Activated CD8-positive, alpha-beta memory T cell treated with anti-CD3 and anti-CD28 coated beads for 36 hours (primary cell): ENCODE results near the gene ZNF511. TPM values are rescaled to one million over a fixed set of nuclear protein-coding genes. Genes with fewer than 3 reads are reported as not detected.
"Not testable (repeated sequence)": the region's sequence is repeated elsewhere in the genome, so short reads cannot be mapped to it uniquely, and the experiment has no call there.

Source experiments
- CTCF ChIA-PET: fragments of 350-600 bp; sonication (Branson Sonifier 250); formaldehyde crosslinking; loops from one replicate; lab custom pipeline; 2021; ENCODE audit warnings: antibody characterized with exemption; lab: Charles Lee
- POLR2A ChIA-PET: fragments of 350-600 bp; sonication (Branson Sonifier 250); formaldehyde crosslinking; loops from one replicate; lab custom pipeline; 2021; ENCODE audit warnings: antibody characterized with exemption; lab: Charles Lee
- total RNA-seq, 2 experiments: library from RNA; stranded (reverse); gene quantifications; one replicate each; pipeline ENCODE4 v1.2.3, GENCODE V29; 2021

ZNF511 gene
- 10 to 100 TPM; 80.8 to 82.5 TPM for total RNA-seq

DNA sequence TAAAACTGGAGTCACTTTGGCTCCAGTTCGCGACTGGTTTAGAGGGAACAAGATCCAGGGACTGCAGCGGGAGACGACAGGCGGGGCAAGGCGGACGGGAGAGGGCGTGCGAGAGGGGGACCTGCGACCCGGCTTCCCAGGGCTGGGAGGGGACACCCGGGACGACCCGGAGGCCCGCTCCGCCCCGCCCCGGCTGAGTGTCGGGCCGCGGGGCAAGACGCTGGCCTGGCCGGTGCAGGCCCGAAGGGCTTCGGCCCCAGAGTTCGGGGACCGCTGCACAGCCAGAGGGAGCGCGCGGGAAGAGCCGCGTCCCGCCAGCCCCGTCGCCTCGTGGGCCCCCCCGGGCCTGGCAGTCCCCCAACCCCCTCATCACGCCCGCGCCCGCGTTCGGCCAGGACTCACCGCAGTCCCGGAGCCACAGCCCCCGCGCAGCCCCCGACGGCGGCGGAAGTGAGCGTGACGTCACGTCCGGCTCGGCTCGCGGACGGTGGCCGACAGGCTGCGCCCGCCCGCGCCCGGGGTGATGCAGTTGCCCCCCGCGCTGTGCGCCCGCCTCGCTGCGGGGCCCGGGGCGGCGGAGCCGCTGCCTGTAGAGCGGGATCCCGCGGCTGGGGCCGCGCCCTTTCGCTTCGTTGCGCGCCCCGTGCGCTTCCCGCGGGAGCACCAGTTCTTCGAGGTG is at the start of gene ZNF511, which contains the start of gene TUBGCP2:
Gene ZNF511 (plus strand): TSS at position 494 of the 679 bp plus-strand sequence. CDS start 30 bp downstream, at position 524.
Gene TUBGCP2 (minus strand): TSS at position 452 of the 679 bp plus-strand sequence. CDS start 5,931 bp downstream, outside the sequence.
- CTCF ChIA-PET = interaction anchor here (0.8 to 2.2 kb wide), 7 partner anchors 20 to 165 kb away, joined by 3 to 8 read pairs (median 3); no protein-coding TSS in a partner anchor
- POLR2A ChIA-PET = interaction anchor here (1.0 to 2.2 kb wide), 2 partner anchors 30 to 46 kb away, joined by 3 to 7 read pairs; no protein-coding TSS in a partner anchor

GRCh38 chr10:133259602-133259989 is 49.1 kb upstream of the ZNF511 start:
- ChIA-PET CTCF (interaction anchor here (4.2 kb wide), 1 partner anchor 16 kb away, joined by 25 read pairs; no protein-coding TSS in a partner anchor), POLR2A (interaction anchor here (0.8 to 8.4 kb wide), 2 partner anchors 16 to 98 kb away, joined by 3 to 111 read pairs; partner anchors contain the start of genes ADAM8 and FUOM)

GRCh38 chr10:133260895-133261725 is 47.6 kb upstream of the ZNF511 start:
- ChIA-PET POLR2A (interaction anchor here (0.6 to 8.4 kb wide), 3 partner anchors 14 to 64 kb away, joined by 3 to 111 read pairs (median 3); partner anchors contain the start of gene ADAM8), CTCF (interaction anchor here (0.6 to 1.0 kb wide), 3 partner anchors 8 to 14 kb away, joined by 3 to 4 read pairs (median 3); no protein-coding TSS in a partner anchor)

- ChIA-PET CTCF (interaction anchor here (1.0 kb wide), 2 partner anchors 13 to 15 kb away, joined by 3 to 4 read pairs; no protein-coding TSS in a partner anchor), POLR2A (interaction anchor here (0.6 to 8.4 kb wide), 3 partner anchors 13 to 63 kb away, joined by 3 to 111 read pairs (median 3); partner anchors contain the start of gene ADAM8)
These were observed 46.9 kb upstream of the ZNF511 start for GRCh38 chr10:133261726-133262325.

DNA sequence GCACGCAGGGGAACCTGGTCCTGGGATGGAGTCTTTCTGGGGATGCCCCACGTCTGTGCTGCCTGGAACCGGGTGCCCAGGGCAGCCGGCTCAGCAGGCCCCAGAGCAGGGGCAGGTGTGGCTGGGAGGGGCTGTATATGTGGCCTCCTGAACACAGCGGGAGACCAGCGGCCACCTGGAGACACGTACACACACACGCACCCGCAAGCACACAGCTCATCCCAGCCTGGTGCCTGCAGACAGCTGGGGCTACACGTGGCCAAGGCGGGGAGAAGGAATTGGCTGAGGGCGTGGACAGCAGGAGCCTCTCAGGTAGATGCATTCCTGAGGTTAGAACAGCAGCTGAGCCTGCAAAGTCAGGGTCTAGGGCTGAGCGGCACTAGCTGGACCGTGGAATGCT is 46.0 kb upstream of the ZNF511 start:
- ChIA-PET CTCF (interaction anchor here (2.7 kb wide), 1 partner anchor 13 kb away, joined by 11 read pairs; the partner anchor contains the start of gene ADAM8), POLR2A (interaction anchor here (1.0 to 8.4 kb wide), 2 partner anchors 13 to 45 kb away, joined by 3 to 111 read pairs; partner anchors contain the start of gene ADAM8)

DNA sequence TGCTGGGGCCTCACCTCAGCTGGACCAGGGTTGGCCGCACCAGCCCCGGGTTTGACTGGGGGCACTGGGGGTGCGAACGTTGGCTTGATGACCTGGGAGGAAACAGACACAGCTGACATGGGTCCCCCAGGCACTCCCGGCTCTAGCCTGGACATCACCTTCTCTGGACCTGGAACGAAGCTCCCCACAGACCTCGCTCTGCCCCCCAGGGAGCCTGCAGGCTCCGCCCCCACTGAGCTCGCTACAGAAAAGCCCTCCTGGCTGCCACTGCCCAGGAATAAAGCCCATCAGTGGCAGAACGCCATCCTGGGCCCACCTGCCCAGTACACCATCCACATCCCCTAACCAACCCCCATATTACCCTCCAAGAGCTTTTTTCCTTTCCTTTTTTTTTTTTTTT is 45.0 kb upstream of the ZNF511 start:
- POLR2A ChIA-PET = interaction anchor here (8.4 kb wide), 1 partner anchor 12 kb away, joined by 111 read pairs; the partner anchor contains the start of gene ADAM8
- CTCF ChIA-PET = interaction anchor here (2.7 kb wide), 1 partner anchor 12 kb away, joined by 11 read pairs; the partner anchor contains the start of gene ADAM8

- POLR2A ChIA-PET = interaction anchor here (8.4 kb wide), 1 partner anchor 11 kb away, joined by 111 read pairs; the partner anchor contains the start of gene ADAM8
- CTCF ChIA-PET = interaction anchor here (2.7 kb wide), 1 partner anchor 12 kb away, joined by 11 read pairs; the partner anchor contains the start of gene ADAM8
These were observed 44.3 kb upstream of the ZNF511 start for GRCh38 chr10:133264461-133264860.

DNA sequence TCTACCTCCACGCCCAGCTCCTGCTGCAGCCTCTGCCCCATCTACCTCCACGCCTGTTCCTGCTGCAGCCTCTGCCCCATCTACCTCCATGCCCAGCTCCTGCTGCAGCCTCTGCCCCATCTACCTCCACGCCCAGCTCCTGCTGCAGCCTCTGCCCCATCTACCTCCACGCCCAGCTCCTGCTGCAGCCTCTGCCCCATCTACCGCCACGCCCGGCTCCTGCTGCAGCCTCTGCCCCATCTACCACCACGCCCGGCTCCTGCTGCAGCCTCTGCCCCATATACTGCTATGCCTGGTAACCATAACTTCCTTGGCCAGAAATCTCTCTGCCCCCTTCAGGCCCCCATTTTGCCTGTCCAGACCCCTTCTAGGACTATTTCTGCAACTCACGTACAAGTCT is 43.7 kb upstream of the ZNF511 start:
- CTCF ChIA-PET = not testable (repeated sequence)
- POLR2A ChIA-PET = interaction anchor here (8.4 kb wide), 1 partner anchor 10 kb away, joined by 111 read pairs; the partner anchor contains the start of gene ADAM8

DNA sequence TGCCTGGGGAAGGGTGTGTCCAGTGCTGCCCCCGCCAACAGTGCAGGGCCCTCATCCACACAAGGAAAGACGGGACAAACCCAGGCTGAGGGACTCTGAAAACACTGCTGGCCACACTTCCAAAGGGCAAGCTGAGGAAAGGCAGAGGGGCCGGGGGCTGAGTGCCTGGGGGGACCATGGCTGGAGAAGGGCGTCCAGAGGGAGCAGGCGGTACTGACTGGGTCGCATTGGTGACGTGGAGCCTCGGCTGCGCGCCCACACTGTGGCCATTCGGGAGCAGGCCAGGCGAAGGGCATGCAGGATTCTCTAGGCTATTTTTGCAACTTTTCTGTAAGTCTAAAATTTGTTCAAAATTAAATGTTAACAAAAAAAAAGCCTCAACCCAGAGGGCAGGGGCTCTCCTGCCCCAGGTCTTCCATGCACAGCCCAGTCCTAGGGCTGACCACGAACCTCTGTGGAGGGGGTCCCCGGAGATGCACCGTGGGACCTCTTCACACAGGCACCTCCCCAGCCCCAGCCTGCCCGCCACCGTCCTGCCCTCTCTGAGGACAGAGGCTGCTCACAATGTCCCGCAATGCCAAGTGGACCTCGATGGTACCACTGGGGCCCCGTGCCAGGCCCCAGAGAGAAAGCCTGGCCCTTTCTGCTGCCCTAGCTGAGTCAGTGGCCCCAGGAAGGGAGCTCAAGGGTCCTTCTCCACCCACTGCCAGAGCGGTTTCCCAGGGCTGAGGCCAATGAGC is 42.5 kb upstream of the ZNF511 start:
- ChIA-PET POLR2A (no interaction called here), CTCF (interaction anchor here (1.0 kb wide), 1 partner anchor 9 kb away, joined by 3 read pairs; no protein-coding TSS in a partner anchor)

DNA sequence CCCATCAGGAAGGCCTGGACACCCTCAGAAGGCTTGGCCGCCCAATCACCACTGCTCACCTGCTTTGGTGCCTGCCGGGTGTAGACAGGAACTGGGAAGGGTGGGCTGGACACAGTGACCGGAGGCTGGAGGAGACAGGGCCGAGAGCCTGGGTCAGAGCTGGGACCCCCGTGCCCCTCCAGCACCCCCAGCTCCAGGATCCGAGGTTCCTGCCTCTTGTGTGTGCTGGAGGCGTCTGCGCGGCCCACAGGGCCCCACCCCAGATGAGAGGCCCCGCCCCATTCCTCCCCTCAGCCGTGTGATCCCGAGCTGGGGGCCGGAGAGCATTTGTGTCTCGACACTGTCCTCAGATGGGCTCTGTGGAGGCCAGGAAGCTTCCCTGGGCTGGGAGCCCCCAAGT is 41.4 kb upstream of the ZNF511 start:
- ChIA-PET CTCF (interaction anchor here (1.0 kb wide), 1 partner anchor 8 kb away, joined by 3 read pairs; no protein-coding TSS in a partner anchor), POLR2A (interaction anchor here (0.9 kb wide), 1 partner anchor 156 kb away, joined by 3 read pairs; no protein-coding TSS in a partner anchor)

DNA sequence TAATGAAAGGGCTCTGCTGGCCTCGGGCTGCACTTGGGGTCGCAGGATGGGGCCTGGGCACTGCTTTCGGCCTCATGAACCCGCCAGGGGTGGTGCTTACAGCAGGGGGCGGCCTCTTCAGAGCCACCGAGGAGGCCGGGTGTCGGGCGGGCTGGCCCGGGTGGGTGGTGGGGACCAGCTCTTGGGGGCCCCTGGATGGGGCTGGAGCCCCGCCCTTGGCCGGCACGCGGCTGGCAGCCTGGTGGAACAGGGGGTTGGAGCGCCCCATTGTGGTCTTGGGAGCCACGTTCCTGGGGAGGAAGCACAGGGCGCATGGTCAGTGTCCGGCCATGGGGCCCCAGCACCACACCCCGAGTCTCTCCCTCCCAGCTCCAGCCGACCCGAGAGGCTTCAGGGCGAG is 40.9 kb upstream of the ZNF511 start:
- ChIA-PET POLR2A (interaction anchor here (0.9 kb wide), 1 partner anchor 155 kb away, joined by 3 read pairs; no protein-coding TSS in a partner anchor), CTCF (interaction anchor here (1.3 kb wide), 1 partner anchor 40 kb away, joined by 3 read pairs; no protein-coding TSS in a partner anchor)

GRCh38 chr10:133268532-133268931 is 40.2 kb upstream of the ZNF511 start:
- POLR2A ChIA-PET = no interaction called here

DNA sequence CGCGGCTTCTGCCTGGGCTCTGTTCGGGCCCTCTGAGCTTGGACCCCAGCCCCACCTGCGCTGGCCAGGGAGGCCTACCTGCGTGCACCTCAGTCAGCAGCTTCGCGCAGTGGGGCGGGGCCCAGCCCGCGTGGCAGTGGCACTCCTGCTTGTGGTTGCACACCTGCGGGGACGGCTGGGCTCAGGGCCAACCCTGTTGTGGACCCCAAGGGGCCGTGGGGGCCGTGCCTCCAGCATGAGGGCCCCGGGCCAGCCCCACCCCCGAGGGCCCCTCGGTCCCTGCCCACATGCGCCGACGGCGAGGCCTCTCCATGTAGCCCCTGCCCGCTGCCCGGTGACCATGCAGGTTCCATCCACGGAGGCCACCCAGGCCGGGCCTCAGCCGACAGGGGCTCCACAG is 39.3 kb upstream of the ZNF511 start:
- POLR2A ChIA-PET = no interaction called here
- CTCF ChIA-PET = interaction anchor here (1.3 kb wide), 1 partner anchor 38 kb away, joined by 3 read pairs; no protein-coding TSS in a partner anchor

More at GRCh38 chr10:133268532-133268931, 40.2 kb upstream of the ZNF511 start:
- CTCF ChIA-PET = interaction anchor here (1.3 kb wide), 1 partner anchor 39 kb away, joined by 3 read pairs; no protein-coding TSS in a partner anchor

DNA sequence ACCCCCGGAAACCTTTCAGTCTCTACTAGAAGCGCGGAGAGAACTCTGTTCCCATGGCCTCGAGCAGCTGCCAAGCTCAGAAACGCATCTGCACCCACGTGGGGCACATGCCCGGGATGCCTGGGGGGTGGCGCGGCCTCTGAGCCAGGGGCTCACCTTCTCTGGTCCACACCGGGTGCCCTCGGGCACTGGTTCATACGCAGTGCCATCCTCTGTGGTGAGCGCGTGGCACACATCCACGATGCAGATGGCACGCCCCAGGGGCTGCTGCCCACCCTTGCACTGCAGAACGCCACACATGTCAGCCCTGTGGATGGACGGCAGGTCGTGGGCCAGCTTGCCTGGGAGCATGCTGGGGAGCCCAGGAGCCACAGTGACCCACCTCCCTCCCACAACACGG is 38.5 kb upstream of the ZNF511 start:
- ChIA-PET CTCF (no interaction called here), POLR2A (no interaction called here)

DNA sequence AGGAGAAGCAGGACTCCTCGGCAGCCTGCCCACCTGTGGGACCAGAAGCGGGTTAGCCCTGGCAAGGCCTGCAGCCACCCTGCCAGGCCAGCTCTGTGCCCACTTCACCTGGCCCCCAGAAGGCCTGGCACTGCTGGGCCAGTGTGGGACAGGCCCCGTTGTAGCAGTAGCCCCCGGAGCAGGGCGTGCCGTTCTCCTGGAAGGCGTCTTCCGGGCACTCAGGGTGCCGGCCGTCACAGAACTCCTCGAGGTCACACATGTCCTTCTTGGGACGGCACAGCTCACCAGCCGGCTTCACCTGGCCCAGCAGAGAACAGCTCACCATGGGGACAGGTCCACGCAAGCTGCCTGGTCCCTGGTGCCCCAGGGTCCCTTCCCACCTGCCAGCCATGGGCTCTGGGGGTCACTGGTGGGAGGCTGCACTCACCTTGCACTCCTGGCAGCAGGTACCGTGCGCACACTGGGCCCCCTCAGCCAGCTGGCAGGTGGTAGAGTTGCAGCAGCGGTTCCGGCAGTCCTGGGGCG is 37.9 kb upstream of the ZNF511 start:
- POLR2A ChIA-PET = no interaction called here

DNA sequence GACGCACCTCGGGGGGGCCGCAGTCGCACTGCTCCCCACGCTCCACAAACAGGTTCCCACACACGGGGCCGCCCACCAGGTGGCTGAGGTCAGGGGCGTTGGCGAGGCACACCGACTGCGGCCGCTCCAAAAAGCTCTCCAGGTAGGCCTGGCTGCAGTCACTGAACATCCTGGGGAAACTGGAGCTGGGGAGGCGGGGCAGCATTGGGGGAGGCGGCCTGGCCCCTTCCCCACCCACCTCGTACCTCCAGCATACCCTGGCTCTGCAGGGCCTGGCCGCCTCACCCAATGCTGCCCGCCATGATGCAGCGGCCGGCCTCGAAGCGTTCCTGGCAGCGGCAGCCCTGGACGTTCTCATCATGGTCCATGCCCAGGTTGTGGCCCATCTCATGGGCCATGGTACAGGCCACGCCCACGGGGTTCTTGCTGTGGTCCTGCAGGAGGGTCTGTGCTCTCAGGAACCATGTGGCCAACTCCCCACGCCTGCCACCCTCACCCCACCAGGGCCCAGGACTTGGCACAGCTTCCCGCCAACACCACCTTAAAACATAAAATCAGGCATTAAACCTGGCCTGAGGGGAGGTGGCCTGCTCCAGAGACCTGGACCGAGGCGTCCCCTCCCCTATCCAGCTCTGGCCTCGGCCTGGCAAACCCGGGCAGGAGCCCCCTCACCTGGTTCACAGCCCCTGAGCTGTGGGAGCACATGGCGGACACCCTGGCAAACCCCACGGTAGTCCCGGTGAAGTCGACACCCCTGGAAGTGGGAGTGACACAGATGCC is 37.0 kb upstream of the ZNF511 start:
- POLR2A ChIA-PET = interaction anchor here (7.8 kb wide), 1 partner anchor 11 kb away, joined by 111 read pairs; no protein-coding TSS in a partner anchor
- CTCF ChIA-PET = no interaction called here

More for the DNA sequence above, 37.9 kb upstream of the ZNF511 start:
- CTCF ChIA-PET = interaction anchor here (0.6 kb wide), 1 partner anchor 54 kb away, joined by 4 read pairs; no protein-coding TSS in a partner anchor
